Posterior vena cava (tissue), 2 donors: ENCODE measurements around the gene MMP15. TPM values are rescaled to one million over a fixed set of nuclear protein-coding genes. Genes with fewer than 3 reads are reported as not detected.
"Not testable (repeated sequence)": the region's sequence is repeated elsewhere in the genome, so short reads cannot be mapped to it uniquely, and the experiment has no call there.

Experiments
- DNase-seq: peaks from one replicate; pipeline ENCODE4 v3.0.0-alpha.2; 2020; ENCODE audit warnings: low spot score
- intact Hi-C, 2 donors: fragments of 100-400 bp; cut with DNase I; formaldehyde crosslinking; loops; one replicate each; pipeline versions ENCODE4 v1.14.1 to v1.14.2; 2022 to 2023
- total RNA-seq, 2 donors: library from RNA; stranded (reverse); fragmentation: NEBNext Ultra II Directional; extraction: Animal tissue kit (Norgen Biotek cat#: 25700); gene quantifications; one replicate each; pipeline ENCODE4 v1.2.1, GENCODE V29; 2021
- donor health status: DM: yes; HTN: yes; CAD: no.
- donor health status: DM: yes; HTN: yes; CAD: no.

Gene MMP15
- total RNA-seq, 2 donors from 2014 or later, result 4.4 to 5.8 TPM

GRCh38 chr16:58095575-58095960 lies 70.0 kb downstream of the MMP15 start:
- peak; percentile 20 for DNase-seq
- intact Hi-C loops, result not testable (repeated sequence)

DNA sequence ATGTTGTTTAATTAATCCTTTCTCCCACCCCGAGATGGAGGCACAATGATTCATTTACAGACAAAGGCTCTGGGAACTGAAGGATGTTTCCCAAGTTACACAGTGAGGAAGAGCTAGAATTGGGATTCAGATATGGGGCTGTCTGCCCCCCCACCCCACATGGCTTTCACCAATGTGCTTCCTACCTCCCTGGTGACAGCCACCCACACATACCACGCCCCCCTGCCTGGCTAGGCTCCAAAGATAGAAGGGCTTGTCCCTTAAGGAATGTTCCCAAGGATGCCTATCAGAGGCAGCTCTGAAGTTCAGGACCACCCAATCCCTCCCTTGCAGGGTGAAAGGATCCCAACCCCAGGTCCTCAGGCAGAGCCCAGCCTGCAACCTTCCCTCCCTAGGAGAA lies 70.7 kb downstream of the MMP15 start:
- peak; percentile 43 for DNase-seq
- intact Hi-C loops, result no loop called here

Other genes with a start within 250 kb of the MMP15 start
- 10 to 100 TPM; 63.9 to 67.7 TPM for gene KIFC3, start 223.3 kb upstream of the MMP15 start, total RNA-seq
- gene CNGB1, start 54.6 kb upstream of the MMP15 start, total RNA-seq, result not detected
- gene ZNF319, start 25.1 kb upstream of the MMP15 start, total RNA-seq, result 1 to 10 TPM; 7.1 to 7.5 TPM
- 10 to 100 TPM; 34.1 to 39.0 TPM for gene USB1, start 24.3 kb upstream of the MMP15 start, total RNA-seq
- 10 to 100 TPM; 14.5 to 15.3 TPM for gene CFAP20, start 103.6 kb downstream of the MMP15 start, total RNA-seq
- 10 to 100 TPM; 39.9 to 41.8 TPM for gene CSNK2A2, start 172.4 kb downstream of the MMP15 start, total RNA-seq